Activated CD8-positive, alpha-beta T cell treated with anti-CD3 and anti-CD28 coated beads for 36 hours (primary cell): ENCODE results near the gene CYP2C9. TPM values are rescaled to one million over a fixed set of nuclear protein-coding genes. Genes with fewer than 3 reads are reported as not detected.

Experiments used
- ATAC-seq: fragments of 200-7000 bp; cut with Tn5 transposase; one replicate; pipeline ENCODE4 v1.10.0; 2021; ENCODE audit warnings: mild to moderate bottlenecking, moderate library complexity
- CTCF ChIA-PET: fragments of 350-600 bp; sonication (Branson Sonifier 250); formaldehyde crosslinking; loops from one replicate; lab custom pipeline; 2021; ENCODE audit warnings: antibody characterized with exemption; lab: Charles Lee
- POLR2A ChIA-PET: fragments of 350-600 bp; sonication (Branson Sonifier 250); formaldehyde crosslinking; loops from one replicate; lab custom pipeline; 2021; ENCODE audit warnings: antibody characterized with exemption; lab: Charles Lee
- DNase-seq: peaks from one replicate; pipeline ENCODE4 v3.0.0-alpha.2; 2020
- H3K27ac Mint-ChIP-seq: one replicate; pipeline ENCODE4 v1.8.0; 2021; ENCODE audit warnings: mild to moderate bottlenecking, mixed read lengths
- H3K27me3 Mint-ChIP-seq: one replicate; pipeline ENCODE4 v1.8.0; 2021; ENCODE audit warnings: mixed read lengths
- H3K36me3 Mint-ChIP-seq: one replicate; pipeline ENCODE4 v1.8.0; 2021; ENCODE audit warnings: low read depth, mixed read lengths
- H3K4me1 Mint-ChIP-seq: one replicate; pipeline ENCODE4 v1.8.0; 2021; ENCODE audit warnings: low read depth, mixed read lengths
- H3K4me3 Mint-ChIP-seq: one replicate; pipeline ENCODE4 v1.8.0; 2021; ENCODE audit warnings: mild to moderate bottlenecking, moderate library complexity, mixed read lengths
- H3K9me3 Mint-ChIP-seq: one replicate; pipeline ENCODE4 v1.8.0; 2021; ENCODE audit warnings: mixed read lengths
- intact Hi-C: fragments of 100-400 bp; cut with micrococcal nuclease; formaldehyde crosslinking; loops from one replicate; pipeline ENCODE4 v1.10.0; 2022
- total RNA-seq, 2 experiments: library from RNA; stranded (reverse); gene quantifications; one replicate each; pipeline ENCODE4 v1.2.3, GENCODE V29; 2021
- TF ChIP-seq, protein P1 (sequence below): fragments of 200-600 bp; IDR thresholded peaks from one replicate; pipeline ENCODE4 v1.8.0; 2022; ENCODE audit warnings: antibody characterized with exemption, mild to moderate bottlenecking

CYP2C9 gene
- total RNA-seq, 2 experiments from 2014 or later = not detected

DNA sequence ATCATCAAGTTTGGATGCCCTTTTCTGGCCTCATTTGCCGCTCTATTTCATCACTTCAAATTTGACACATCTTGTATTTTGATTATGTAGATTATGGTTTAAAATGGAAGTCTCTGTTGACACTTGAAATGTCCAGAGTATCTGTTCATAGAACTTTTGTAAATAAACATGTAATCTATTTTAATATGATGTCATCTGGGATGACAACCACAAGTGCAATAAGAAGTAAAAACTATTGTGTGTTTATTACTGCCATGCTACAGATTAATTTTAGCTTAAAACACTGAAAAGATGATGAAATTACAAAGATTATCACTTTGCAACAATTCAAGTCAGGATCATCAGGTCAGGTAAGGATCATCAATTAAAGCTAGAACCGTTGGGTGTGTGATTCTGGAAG is 100.8 kb downstream of the CYP2C9 start:
- H3K27ac Mint-ChIP-seq = no peak overlapping the region
- H3K36me3 Mint-ChIP-seq = no peaks in the 10 kb centered on the region
- TF ChIP-seq, protein P1, sequence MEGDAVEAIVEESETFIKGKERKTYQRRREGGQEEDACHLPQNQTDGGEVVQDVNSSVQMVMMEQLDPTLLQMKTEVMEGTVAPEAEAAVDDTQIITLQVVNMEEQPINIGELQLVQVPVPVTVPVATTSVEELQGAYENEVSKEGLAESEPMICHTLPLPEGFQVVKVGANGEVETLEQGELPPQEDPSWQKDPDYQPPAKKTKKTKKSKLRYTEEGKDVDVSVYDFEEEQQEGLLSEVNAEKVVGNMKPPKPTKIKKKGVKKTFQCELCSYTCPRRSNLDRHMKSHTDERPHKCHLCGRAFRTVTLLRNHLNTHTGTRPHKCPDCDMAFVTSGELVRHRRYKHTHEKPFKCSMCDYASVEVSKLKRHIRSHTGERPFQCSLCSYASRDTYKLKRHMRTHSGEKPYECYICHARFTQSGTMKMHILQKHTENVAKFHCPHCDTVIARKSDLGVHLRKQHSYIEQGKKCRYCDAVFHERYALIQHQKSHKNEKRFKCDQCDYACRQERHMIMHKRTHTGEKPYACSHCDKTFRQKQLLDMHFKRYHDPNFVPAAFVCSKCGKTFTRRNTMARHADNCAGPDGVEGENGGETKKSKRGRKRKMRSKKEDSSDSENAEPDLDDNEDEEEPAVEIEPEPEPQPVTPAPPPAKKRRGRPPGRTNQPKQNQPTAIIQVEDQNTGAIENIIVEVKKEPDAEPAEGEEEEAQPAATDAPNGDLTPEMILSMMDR = no peak
- intact Hi-C loops = no loop called here
- POLR2A ChIA-PET = no interaction called here
- CTCF ChIA-PET = no interaction called here
- no peak overlapping the region for H3K4me3 Mint-ChIP-seq
- H3K27me3 Mint-ChIP-seq = no peaks in the 10 kb centered on the region
- ATAC-seq (no peak), DNase-seq (no peak)
- H3K9me3 Mint-ChIP-seq = no peaks in the 10 kb centered on the region
- no peaks in the 10 kb centered on the region for H3K4me1 Mint-ChIP-seq

Other genes starting within 250 kb of the CYP2C9 start
- not detected for gene CYP2C19, start 176.0 kb upstream of the CYP2C9 start, total RNA-seq
- gene CYP2C8, start 130.8 kb downstream of the CYP2C9 start, total RNA-seq = under 1 TPM in 1 of 2 experiments, not detected in 1; 0.38 TPM